Endothelial cell (in vitro differentiated cells): Measurements from ENCODE around the gene RIPOR3. TPM values are rescaled to one million over a fixed set of nuclear protein-coding genes. Genes with fewer than 3 reads are reported as not detected.
"Not testable (repeated sequence)": the region's sequence is repeated elsewhere in the genome, so short reads cannot be mapped to it uniquely, and the experiment has no call there.

Experiments
- DNase-seq: peaks from one replicate; pipeline ENCODE4 v3.0.0; 2021; ENCODE audit warnings: low spot score
- H3K27ac Mint-ChIP-seq: one replicate; pipeline ENCODE4 v1.8.0; 2021; ENCODE audit warnings: mixed read lengths, inconsistent platforms; ENCODE audit not compliant: unreplicated experiment
- H3K27me3 Mint-ChIP-seq: one replicate; pipeline ENCODE4 v1.8.0; 2021; ENCODE audit warnings: mild to moderate bottlenecking, moderate library complexity, mixed read lengths, inconsistent platforms; ENCODE audit not compliant: unreplicated experiment
- H3K36me3 Mint-ChIP-seq: one replicate; pipeline ENCODE4 v1.8.0; 2021; ENCODE audit warnings: mild to moderate bottlenecking, low read depth, mixed read lengths, inconsistent platforms; ENCODE audit not compliant: unreplicated experiment
- H3K4me1 Mint-ChIP-seq: one replicate; pipeline ENCODE4 v1.8.0; 2021; ENCODE audit warnings: mild to moderate bottlenecking, mixed read lengths, inconsistent platforms; ENCODE audit not compliant: unreplicated experiment
- H3K4me3 Mint-ChIP-seq: one replicate; pipeline ENCODE4 v1.8.0; 2021; ENCODE audit warnings: mild to moderate bottlenecking, mixed read lengths, inconsistent platforms; ENCODE audit not compliant: unreplicated experiment
- H3K9me3 Mint-ChIP-seq: one replicate; pipeline ENCODE4 v1.8.0; 2021; ENCODE audit warnings: mixed read lengths, inconsistent platforms; ENCODE audit not compliant: unreplicated experiment
- total RNA-seq: library from RNA; stranded (reverse); fragmentation: NEBNext Ultra II Directional; extraction: Animal tissue kit (Norgen Biotek cat#: 25700); gene quantifications from one replicate; pipeline ENCODE4 v1.2.1, GENCODE V29; 2021; ENCODE audit not compliant: unreplicated experiment
- TF ChIP-seq, protein P1 (sequence below): fragments of 200-600 bp; sonication (generic); IDR thresholded peaks from one replicate; pipeline ENCODE4 v1.5.0; 2021; ENCODE audit warnings: antibody characterized with exemption; ENCODE audit not compliant: unreplicated experiment

Gene RIPOR3
- total RNA-seq, 1 donor from 2014 or later = 11.2 TPM

- H3K9me3 Mint-ChIP-seq = no peaks in the 10 kb centered on the region
- H3K4me3 Mint-ChIP-seq = no peak overlapping the region
- H3K27ac Mint-ChIP-seq = no peak overlapping the region
- H3K4me1 Mint-ChIP-seq = peaks cover 10% of the 10 kb centered on the region
- peaks cover 13% of the 10 kb centered on the region for H3K27me3 Mint-ChIP-seq
- no peaks in the 10 kb centered on the region for H3K36me3 Mint-ChIP-seq
- TF ChIP-seq, protein P1, sequence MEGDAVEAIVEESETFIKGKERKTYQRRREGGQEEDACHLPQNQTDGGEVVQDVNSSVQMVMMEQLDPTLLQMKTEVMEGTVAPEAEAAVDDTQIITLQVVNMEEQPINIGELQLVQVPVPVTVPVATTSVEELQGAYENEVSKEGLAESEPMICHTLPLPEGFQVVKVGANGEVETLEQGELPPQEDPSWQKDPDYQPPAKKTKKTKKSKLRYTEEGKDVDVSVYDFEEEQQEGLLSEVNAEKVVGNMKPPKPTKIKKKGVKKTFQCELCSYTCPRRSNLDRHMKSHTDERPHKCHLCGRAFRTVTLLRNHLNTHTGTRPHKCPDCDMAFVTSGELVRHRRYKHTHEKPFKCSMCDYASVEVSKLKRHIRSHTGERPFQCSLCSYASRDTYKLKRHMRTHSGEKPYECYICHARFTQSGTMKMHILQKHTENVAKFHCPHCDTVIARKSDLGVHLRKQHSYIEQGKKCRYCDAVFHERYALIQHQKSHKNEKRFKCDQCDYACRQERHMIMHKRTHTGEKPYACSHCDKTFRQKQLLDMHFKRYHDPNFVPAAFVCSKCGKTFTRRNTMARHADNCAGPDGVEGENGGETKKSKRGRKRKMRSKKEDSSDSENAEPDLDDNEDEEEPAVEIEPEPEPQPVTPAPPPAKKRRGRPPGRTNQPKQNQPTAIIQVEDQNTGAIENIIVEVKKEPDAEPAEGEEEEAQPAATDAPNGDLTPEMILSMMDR = no peak
- no peak for DNase-seq
Measured at GRCh38 chr20:50673146-50673465, 18.2 kb downstream of the RIPOR3 start.

DNA sequence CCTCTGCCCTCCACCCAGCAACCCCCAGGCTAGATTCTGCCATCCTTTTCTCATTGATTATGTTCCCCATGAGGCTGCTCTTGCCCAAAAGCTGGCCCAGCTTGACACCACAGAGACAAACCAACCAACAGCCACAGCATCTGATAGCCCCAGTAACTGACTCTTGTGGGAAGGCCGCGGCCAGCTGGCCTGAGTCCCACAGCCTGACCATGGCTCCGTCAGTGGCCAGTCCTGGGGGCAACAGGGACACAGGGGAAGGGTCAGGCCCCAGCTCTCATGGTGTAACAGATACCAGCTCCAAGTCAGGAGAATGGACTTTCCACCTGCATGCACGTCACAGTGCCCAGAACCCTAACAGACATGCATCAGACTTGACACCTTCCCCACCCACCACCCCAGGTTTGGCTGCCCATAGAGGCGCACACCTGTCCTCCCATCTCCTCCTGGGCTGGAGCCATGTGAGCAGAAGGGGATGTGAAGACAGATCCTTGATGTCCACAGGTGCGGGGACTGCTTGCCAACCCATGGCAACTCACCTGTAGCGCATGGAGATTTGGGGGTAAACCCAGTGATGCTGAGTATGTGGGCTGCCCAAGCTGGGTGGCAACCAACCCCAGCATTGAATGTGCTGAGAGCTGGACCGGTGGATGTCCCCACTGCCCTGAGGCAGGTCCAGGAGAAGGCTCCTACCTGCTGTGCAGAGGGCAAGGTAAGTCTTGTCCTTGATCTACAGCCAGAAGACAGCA lies 18.8 kb downstream of the RIPOR3 start:
- Mint-ChIP-seq H3K9me3 (no peaks in the 10 kb centered on the region), H3K4me3 (no peak overlapping the region), H3K27ac (no peak overlapping the region), H3K27me3 (peaks cover 13% of the 10 kb centered on the region), H3K4me1 (peaks cover 10% of the 10 kb centered on the region), H3K36me3 (no peaks in the 10 kb centered on the region)
- DNase-seq = no peak
- TF ChIP-seq, protein P1 = no peak

GRCh38 chr20:50671626-50672025 lies 19.7 kb downstream of the RIPOR3 start:
- Mint-ChIP-seq H3K27me3 (peaks cover 17% of the 10 kb centered on the region), H3K36me3 (no peaks in the 10 kb centered on the region), H3K27ac (no peak overlapping the region), H3K4me3 (no peak overlapping the region), H3K9me3 (no peaks in the 10 kb centered on the region), H3K4me1 (peaks cover 10% of the 10 kb centered on the region)
- DNase-seq = no peak
- TF ChIP-seq, protein P1 = no peak

DNA sequence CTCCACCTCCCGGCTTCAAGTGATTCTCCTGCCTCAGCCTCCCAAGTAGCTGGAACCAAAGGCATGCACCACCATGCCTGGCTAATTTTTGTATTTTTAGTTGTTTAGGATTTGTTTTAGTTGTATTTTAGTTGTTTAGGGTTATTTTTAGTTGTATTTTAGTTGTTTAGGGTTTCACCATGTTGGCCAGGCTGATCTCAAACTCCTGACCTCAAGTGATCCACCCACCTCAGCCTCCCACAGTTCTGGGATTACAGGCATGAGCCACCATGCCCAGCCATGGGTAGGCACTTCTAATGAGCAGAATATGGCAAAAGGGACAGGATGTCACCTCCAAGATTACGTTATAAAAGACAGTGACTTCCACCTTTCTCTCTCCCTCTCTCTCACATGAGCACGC lies 20.3 kb downstream of the RIPOR3 start:
- not testable (repeated sequence) for H3K9me3 Mint-ChIP-seq, H3K27ac Mint-ChIP-seq, H3K4me1 Mint-ChIP-seq, H3K36me3 Mint-ChIP-seq, DNase-seq, H3K4me3 Mint-ChIP-seq
- peaks cover 17% of the 10 kb centered on the region for H3K27me3 Mint-ChIP-seq

DNA sequence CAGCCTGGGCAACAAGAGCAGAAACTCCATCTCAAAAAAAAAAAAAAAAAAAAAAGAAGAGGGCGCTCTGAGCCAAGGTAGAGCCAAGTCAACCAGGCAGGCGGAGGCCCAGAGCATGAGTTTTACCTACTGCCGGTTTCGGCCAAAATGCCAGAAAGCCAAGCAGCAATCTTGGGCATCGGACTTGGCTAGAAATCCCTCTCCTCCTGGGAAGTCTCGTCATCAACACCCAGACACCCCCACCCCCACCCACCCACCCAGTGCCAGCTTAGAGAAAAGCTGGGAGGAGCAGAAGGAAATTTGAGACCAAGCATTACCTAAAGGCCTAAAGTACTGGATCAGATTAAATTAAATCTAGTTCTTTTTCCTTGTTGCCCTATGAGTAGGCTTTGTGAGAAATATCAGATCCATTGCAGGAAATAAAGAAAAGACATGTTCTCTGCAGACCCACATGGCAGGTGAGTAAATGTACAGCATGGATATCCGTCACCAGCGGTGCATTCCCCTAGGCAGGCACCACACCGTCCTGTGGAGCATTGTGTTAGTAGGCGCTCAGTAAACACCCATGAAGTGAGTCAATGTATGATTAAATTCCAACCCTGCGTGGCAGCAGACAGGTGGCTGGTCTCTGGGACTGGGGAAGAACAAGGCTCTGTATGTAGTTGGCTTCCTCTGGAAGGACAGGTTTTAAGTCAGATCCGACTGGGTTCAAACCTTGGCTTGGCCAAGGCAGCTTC lies 21.0 kb downstream of the RIPOR3 start:
- TF ChIP-seq, protein P1 = no peak
- DNase-seq = no peak
- Mint-ChIP-seq H3K9me3 (no peaks in the 10 kb centered on the region), H3K27me3 (peaks cover 17% of the 10 kb centered on the region), H3K4me1 (peaks cover 6% of the 10 kb centered on the region), H3K27ac (no peak overlapping the region), H3K4me3 (no peak overlapping the region), H3K36me3 (no peaks in the 10 kb centered on the region)
